ENCODE measurements around the gene SALL1.

Gene SALL1

GRCh38 chr16:51153577-51154031, 2.5 kb upstream of the SALL1 start:
- no peak for DNase-seq (ENCODE audit: insufficient read length, low spot score)
- FAIRE-seq: no peak
- no peak for TF ChIP-seq POLR2AphosphoS5 (IDR thresholded peaks at IDR 0.05; ENCODE audit: low read depth, low read length)
- no peak for TF ChIP-seq POLR2A (IDR thresholded peaks at IDR 0.05; ENCODE audit: low read depth, low read length)
- TF ChIP-seq POU2F2 (IDR thresholded peaks at IDR 0.05; ENCODE audit: low read depth, low read length): no peak
- no peak for TF ChIP-seq PAX5 (IDR thresholded peaks at IDR 0.05; ENCODE audit: insufficient read depth, low read length, severe bottlenecking)
- TF ChIP-seq SPI1 (IDR thresholded peaks at IDR 0.05; ENCODE audit: low read depth, low read length): no peak
- TF ChIP-seq TAF1 (IDR thresholded peaks at IDR 0.05; ENCODE audit: low read depth, low read length): no peak

- DNase-seq (ENCODE audit: insufficient read length, low spot score) (no peak), FAIRE-seq (no peak)
- TF ChIP-seq POLR2A (IDR thresholded peaks at IDR 0.05; ENCODE audit: low read depth, low read length): no peak
- TF ChIP-seq POLR2AphosphoS5 (IDR thresholded peaks at IDR 0.05; ENCODE audit: low read depth, low read length): no peak
- no peak for TF ChIP-seq PAX5 (IDR thresholded peaks at IDR 0.05; ENCODE audit: insufficient read depth, low read length, severe bottlenecking)
- no peak for TF ChIP-seq POU2F2 (IDR thresholded peaks at IDR 0.05; ENCODE audit: low read depth, low read length)
- TF ChIP-seq TAF1 (IDR thresholded peaks at IDR 0.05; ENCODE audit: low read depth, low read length): no peak
- no peak for TF ChIP-seq SPI1 (IDR thresholded peaks at IDR 0.05; ENCODE audit: low read depth, low read length)
These were observed 1.9 kb upstream of the SALL1 start for GRCh38 chr16:51152691-51153576.

GRCh38 chr16:51151961-51152663, 1.0 kb upstream of the SALL1 start:
- FAIRE-seq: no peak
- TF ChIP-seq PAX5 (IDR thresholded peaks at IDR 0.05; ENCODE audit: insufficient read depth, low read length, severe bottlenecking) (no peak), POLR2AphosphoS5 (IDR thresholded peaks at IDR 0.05; ENCODE audit: low read depth, low read length) (no peak), POU2F2 (IDR thresholded peaks at IDR 0.05; ENCODE audit: low read depth, low read length) (no peak), POLR2A (IDR thresholded peaks at IDR 0.05; ENCODE audit: low read depth, low read length) (no peak), TAF1 (IDR thresholded peaks at IDR 0.05; ENCODE audit: low read depth, low read length) (no peak), SPI1 (IDR thresholded peaks at IDR 0.05; ENCODE audit: low read depth, low read length) (no peak)
- DNase-seq (ENCODE audit: insufficient read length, low spot score): no peak

- FAIRE-seq (no peak), DNase-seq (ENCODE audit: insufficient read length, low spot score) (no peak)
- TF ChIP-seq SPI1 (IDR thresholded peaks at IDR 0.05; ENCODE audit: low read depth, low read length) (no peak), POLR2AphosphoS5 (IDR thresholded peaks at IDR 0.05; ENCODE audit: low read depth, low read length) (no peak)
These were observed 428 bp upstream of the SALL1 start for GRCh38 chr16:51151435-51151960.

GRCh38 chr16:51150165-51150887, 744 bp downstream of the SALL1 start:
- no peak for TF ChIP-seq SPI1 (IDR thresholded peaks at IDR 0.05; ENCODE audit: low read depth, low read length)
- TF ChIP-seq PAX5 (IDR thresholded peaks at IDR 0.05; ENCODE audit: insufficient read depth, low read length, severe bottlenecking): no peak
- DNase-seq (ENCODE audit: insufficient read length, low spot score) (no peak), FAIRE-seq (no peak)

DNA sequence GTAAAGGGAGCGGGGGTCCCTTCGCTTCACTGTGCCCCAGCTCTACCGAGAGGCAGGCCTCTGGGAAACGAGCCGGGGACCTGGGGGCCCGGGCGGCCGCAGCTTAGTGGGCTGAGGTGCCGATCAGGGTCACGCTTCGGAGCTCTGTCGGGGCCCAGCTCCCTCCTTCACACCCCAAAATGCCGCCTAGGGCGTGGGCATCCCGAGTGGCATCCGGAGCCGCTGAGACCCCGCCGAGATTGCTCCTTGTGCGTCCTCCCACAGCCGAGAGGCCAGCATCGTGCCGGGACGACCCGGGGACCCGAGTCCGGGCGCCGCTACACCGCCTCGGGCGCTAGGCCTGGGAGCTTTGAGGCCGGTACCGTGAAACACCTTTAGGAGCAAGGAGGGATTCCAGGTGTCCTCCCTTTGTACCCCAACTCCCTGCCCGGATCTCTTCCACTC, 1.3 kb downstream of the SALL1 start:
- DNase-seq (ENCODE audit: insufficient read length, low spot score): no peak

DNA sequence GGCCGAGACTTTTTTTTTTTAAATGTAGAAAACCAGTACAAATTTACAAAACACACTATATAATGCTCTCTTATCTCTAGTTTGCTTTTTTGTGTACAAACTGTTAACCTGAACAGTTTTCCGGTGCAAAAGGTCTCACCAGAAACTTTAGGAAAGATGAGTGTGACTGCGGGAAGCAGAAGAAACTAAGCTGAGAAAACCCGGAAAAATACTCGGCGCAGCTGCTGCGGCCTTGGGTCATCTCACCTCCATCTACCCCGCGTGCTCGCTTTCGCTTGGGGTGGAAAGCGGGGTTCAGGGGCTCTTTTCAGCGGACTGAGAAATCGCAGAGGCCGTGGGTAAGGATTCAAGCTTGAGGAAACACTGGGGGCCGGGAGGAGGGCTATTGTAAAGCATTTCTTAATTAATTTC, 1.8 kb downstream of the SALL1 start:
- DNase-seq (ENCODE audit: insufficient read length, low spot score) (no peak), FAIRE-seq (no peak)
- no peak for TF ChIP-seq PAX5 (IDR thresholded peaks at IDR 0.05; ENCODE audit: insufficient read depth, low read length, severe bottlenecking)

More for the DNA sequence above, 1.3 kb downstream of the SALL1 start:
- FAIRE-seq: no peak
- TF ChIP-seq POLR2A (IDR thresholded peaks at IDR 0.05; ENCODE audit: low read depth, low read length) (no peak), SPI1 (IDR thresholded peaks at IDR 0.05; ENCODE audit: low read depth, low read length) (no peak), POLR2AphosphoS5 (IDR thresholded peaks at IDR 0.05; ENCODE audit: low read depth, low read length) (no peak), POU2F2 (IDR thresholded peaks at IDR 0.05; ENCODE audit: low read depth, low read length) (no peak), PAX5 (IDR thresholded peaks at IDR 0.05; ENCODE audit: insufficient read depth, low read length, severe bottlenecking) (no peak), TAF1 (IDR thresholded peaks at IDR 0.05; ENCODE audit: low read depth, low read length) (no peak)

GRCh38 chr16:51148678-51149228, 2.3 kb downstream of the SALL1 start:
- FAIRE-seq (no peak), DNase-seq (ENCODE audit: insufficient read length, low spot score) (no peak)
- TF ChIP-seq POU2F2 (IDR thresholded peaks at IDR 0.05; ENCODE audit: low read depth, low read length) (no peak), TAF1 (IDR thresholded peaks at IDR 0.05; ENCODE audit: low read depth, low read length) (no peak), SPI1 (IDR thresholded peaks at IDR 0.05; ENCODE audit: low read depth, low read length) (no peak), POLR2AphosphoS5 (IDR thresholded peaks at IDR 0.05; ENCODE audit: low read depth, low read length) (no peak), PAX5 (IDR thresholded peaks at IDR 0.05; ENCODE audit: insufficient read depth, low read length, severe bottlenecking) (no peak), POLR2A (IDR thresholded peaks at IDR 0.05; ENCODE audit: low read depth, low read length) (no peak)
